ENCODE data around the gene TAF1D. TPM values are rescaled to one million over a fixed set of nuclear protein-coding genes. Genes with fewer than 3 reads are reported as not detected.

The TAF1D gene
- total RNA-seq, 1 experiment from 2014 or later: 275 TPM

- TF ChIP-seq CTCF (conservative IDR thresholded peaks at IDR 0.05; ENCODE audit: low read depth, low read length) (no peak), EZH2 (IDR thresholded peaks at IDR 0.05; ENCODE audit: borderline replicate concordance, low read depth, low read length, poor library complexity, severe bottlenecking) (no peak)
- H3K9me3 ChIP-seq (ENCODE audit: low read depth, low read length, poor library complexity, severe bottlenecking): no peaks in the 10 kb centered on the region
- no peak overlapping the region for H3K4me3 ChIP-seq (ENCODE audit: low read depth, low read length, poor library complexity, severe bottlenecking)
- intact Hi-C loops (cut with micrococcal nuclease; ENCODE audit: unreplicated experiment): no loop called here
- BruUV-seq (replicated peaks): no TSS peak
- peaks cover 8% of the 10 kb centered on the region for H3K36me3 ChIP-seq (ENCODE audit: insufficient read depth, low read length, poor library complexity, severe bottlenecking)
- no peaks in the 10 kb centered on the region for H3K4me1 ChIP-seq (ENCODE audit: insufficient read depth, low read length, poor library complexity, severe bottlenecking)
- H3K27me3 ChIP-seq (replicated peaks; ENCODE audit: insufficient read depth, low read depth, low read length, poor library complexity): no peaks in the 10 kb centered on the region
- DNase-seq (ENCODE audit: low spot score): no peak
- ChIA-PET POLR2A (ENCODE audit: low non-redundant PET) (no interaction called here), CTCF (no interaction called here)
- H3K27ac ChIP-seq (ENCODE audit: low read depth, low read length, poor library complexity, severe bottlenecking): no peak overlapping the region
Observed at GRCh38 chr11:93753241-93753640, 11.9 kb upstream of the TAF1D start.

GRCh38 chr11:93751001-93751400 lies 9.7 kb upstream of the TAF1D start:
- Histone ChIP-seq H3K36me3 (ENCODE audit: insufficient read depth, low read length, poor library complexity, severe bottlenecking) (peaks cover 8% of the 10 kb centered on the region), H3K27me3 (replicated peaks; ENCODE audit: insufficient read depth, low read depth, low read length, poor library complexity) (no peaks in the 10 kb centered on the region), H3K4me1 (ENCODE audit: insufficient read depth, low read length, poor library complexity, severe bottlenecking) (no peaks in the 10 kb centered on the region), H3K9me3 (ENCODE audit: low read depth, low read length, poor library complexity, severe bottlenecking) (no peaks in the 10 kb centered on the region), H3K4me3 (ENCODE audit: low read depth, low read length, poor library complexity, severe bottlenecking) (no peak overlapping the region), H3K27ac (ENCODE audit: low read depth, low read length, poor library complexity, severe bottlenecking) (no peak overlapping the region)
- DNase-seq (ENCODE audit: low spot score): no peak
- ChIA-PET POLR2A (ENCODE audit: low non-redundant PET) (no interaction called here), CTCF (no interaction called here)
- BruUV-seq (replicated peaks): no TSS peak
- TF ChIP-seq EZH2 (IDR thresholded peaks at IDR 0.05; ENCODE audit: borderline replicate concordance, low read depth, low read length, poor library complexity, severe bottlenecking) (no peak), CTCF (conservative IDR thresholded peaks at IDR 0.05; ENCODE audit: low read depth, low read length) (no peak)
- intact Hi-C loops (cut with micrococcal nuclease; ENCODE audit: unreplicated experiment): no loop called here

GRCh38 chr11:93747122-93747521 lies 5.8 kb upstream of the TAF1D start:
- ChIA-PET POLR2A (ENCODE audit: low non-redundant PET) (no interaction called here), CTCF (no interaction called here)
- H3K4me1 ChIP-seq (ENCODE audit: insufficient read depth, low read length, poor library complexity, severe bottlenecking): no peaks in the 10 kb centered on the region
- peaks cover 14% of the 10 kb centered on the region for H3K36me3 ChIP-seq (ENCODE audit: insufficient read depth, low read length, poor library complexity, severe bottlenecking)
- no peak overlapping the region for H3K4me3 ChIP-seq (ENCODE audit: low read depth, low read length, poor library complexity, severe bottlenecking)
- no peak overlapping the region for H3K27ac ChIP-seq (ENCODE audit: low read depth, low read length, poor library complexity, severe bottlenecking)
- no peaks in the 10 kb centered on the region for H3K9me3 ChIP-seq (ENCODE audit: low read depth, low read length, poor library complexity, severe bottlenecking)
- no peak for DNase-seq (ENCODE audit: low spot score)
- no peak for TF ChIP-seq CTCF (conservative IDR thresholded peaks at IDR 0.05; ENCODE audit: low read depth, low read length)
- no peak for TF ChIP-seq EZH2 (IDR thresholded peaks at IDR 0.05; ENCODE audit: borderline replicate concordance, low read depth, low read length, poor library complexity, severe bottlenecking)
- intact Hi-C loops (cut with micrococcal nuclease; ENCODE audit: unreplicated experiment): no loop called here
- BruUV-seq (replicated peaks): no TSS peak
- no peaks in the 10 kb centered on the region for H3K27me3 ChIP-seq (replicated peaks; ENCODE audit: insufficient read depth, low read depth, low read length, poor library complexity)

All from A673 (cell line).